Skeletal muscle cell (primary cell): ENCODE measurements around the gene MIGA2.

Source experiments
- DNase-seq: peaks from one replicate; pipeline ENCODE4 v3.0.0-alpha.2; 2010; ENCODE audit warnings: low read depth
- H3K4me3 ChIP-seq: 2 replicates; pipeline ENCODE4 v1.5.1; 2011; ENCODE audit warnings: low read depth, mild to moderate bottlenecking, control low read depth, low read length, moderate library complexity

The MIGA2 gene

DNA sequence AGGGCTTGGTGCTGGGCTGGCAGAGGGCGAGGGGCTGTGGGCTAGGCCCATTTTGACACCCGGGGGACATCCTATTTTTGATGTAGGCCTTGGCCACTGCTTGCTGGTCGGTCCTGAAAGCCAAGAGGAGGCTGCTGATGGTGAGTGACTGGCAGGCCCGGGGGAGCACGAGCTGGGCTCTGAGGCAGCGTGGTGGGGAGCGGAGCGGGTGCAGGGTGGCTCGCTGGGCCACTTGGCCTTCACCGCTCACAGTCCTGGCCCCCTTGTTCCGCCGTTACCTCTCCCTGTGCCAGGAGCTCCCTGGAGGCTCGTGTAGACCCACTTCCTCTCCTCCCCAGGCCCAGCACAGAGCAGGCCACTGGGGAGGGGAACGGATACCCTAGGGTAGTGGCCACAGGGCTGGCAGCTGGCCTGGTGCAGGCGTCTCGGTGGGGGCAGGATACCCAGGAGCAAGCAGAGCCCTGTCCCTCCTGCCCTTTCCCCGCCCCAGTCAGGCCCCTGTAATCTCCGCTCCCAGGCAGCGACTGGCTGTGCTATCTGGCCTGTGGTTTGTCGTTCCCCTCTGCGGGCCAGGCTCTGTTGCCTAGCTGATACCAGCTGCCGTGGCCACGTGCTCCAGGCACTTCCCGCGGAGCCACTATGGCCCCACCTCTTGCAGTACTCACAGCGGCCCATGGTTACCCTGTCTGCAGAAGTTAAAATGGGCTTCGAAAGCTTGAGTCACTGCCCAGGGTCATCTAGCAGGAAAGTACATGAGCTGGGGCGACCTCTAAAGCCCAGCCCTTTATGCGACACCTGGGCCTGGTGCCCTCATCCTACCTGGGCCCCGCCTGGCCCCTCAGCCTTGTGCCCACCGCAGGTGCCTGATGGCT, 32.8 kb downstream of the MIGA2 start:
- no peak for DNase-seq
- no peak overlapping the region for H3K4me3 ChIP-seq

DNA sequence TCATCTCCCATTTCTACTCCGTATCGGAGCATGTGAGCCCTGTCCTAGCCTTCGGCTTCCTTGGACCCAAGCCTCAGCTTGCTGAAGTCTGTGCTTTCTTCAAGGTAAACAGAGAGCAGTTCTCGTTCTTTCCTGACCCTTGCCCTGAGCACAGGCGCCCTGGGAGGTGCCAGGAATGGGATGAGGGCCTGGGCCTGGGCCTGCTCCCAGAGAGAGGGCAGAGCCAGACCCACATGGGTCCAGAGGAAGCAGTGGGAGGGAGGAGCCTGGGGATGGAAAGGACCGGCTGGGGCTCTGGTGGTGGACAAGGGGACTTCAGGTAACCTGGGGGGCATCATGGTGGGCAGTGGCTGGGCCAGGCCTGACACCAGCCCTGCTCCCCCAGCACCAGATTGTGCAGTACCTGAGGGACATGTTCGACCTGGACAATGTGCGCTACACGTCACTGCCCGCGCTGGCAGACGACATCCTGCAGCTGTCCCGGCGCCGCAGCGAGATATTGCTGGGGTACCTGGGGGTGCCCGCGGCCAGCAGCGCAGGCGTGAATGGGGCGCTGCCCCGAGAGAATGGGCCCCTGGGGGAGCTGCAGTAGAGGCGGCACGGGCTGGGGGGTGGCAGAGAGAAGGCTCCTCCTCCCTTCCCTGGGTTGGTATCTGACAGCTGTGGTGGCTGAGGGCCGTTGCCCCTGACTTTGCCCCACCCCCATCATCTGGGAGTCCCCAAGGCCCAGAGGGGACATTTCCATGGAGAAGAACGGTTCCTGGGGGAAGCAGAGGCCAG, 33.6 kb downstream of the MIGA2 start:
- DNase-seq, result no peak

DNA sequence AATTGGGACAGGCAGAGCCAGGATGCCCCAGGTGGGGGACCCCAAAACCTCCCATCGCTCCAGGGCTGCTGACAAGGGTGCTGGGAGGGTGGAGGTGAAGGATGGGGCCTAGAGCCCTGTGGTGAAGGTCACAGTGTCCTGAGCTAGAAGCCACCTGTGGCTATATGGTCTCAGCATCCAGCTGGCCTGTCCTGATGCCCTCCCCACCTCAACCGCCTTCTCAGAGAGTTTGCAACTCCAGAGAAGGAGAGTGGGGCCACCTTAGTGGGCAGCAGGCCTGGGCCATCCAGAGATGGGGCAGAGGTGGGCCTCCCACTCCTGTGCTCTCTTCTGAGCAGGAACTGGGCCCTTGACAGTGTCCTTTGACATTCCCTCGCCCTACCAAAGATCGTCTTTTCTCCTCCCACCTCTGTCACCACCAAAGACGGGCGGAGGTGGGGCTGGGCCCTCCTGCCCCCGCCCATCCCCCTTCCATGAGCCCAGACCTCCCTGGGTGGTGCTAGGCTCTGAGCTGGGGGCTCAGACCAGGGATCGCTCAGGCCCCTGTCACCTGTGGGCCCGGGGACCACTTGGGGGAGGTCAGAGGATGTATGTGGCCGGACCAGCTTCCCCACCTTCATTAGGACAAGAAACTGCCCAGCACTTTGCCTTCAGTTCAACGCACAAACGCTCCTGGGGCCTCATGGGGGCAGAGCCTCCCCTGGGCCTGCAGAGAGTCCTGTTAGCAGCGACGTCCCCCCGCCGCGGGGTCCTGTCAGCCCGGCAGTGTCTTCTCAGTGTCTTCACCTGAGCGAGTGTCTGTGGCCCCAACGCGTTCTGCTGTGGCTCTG, 34.5 kb downstream of the MIGA2 start:
- no peak overlapping the region for H3K4me3 ChIP-seq
- no peak for DNase-seq

More for the DNA sequence above, 33.6 kb downstream of the MIGA2 start:
- H3K4me3 ChIP-seq, result no peak overlapping the region

DNA sequence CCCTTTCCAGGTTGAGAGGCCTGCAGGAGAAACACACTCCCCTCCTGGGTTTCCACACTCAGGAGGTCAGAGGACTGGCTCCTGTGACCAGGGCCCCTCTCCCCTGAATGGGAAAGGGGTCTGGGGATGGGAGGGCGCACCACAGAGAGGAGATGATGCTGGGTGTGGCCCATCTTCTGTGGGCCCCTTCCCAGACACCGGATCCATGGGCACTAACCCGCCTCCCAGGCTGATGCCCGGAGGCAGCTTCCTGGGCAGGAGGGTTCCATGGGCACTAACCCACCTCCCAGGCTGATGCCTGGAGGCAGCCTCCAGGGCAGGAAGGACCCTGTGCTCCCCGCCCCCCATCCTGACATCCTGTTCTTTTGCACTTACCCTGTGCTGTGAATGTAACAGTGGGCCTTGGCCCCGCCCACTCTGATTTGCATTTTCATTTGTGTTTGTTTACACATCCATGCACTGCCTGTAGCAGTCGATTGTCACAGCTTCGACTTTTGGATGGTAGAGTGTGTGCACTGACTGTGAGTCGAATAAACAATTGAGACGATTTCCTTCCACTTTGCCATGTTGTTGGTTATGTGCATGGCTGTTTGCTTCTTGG, 35.2 kb downstream of the MIGA2 start:
- no peak overlapping the region for H3K4me3 ChIP-seq
- DNase-seq, result no peak

DNA sequence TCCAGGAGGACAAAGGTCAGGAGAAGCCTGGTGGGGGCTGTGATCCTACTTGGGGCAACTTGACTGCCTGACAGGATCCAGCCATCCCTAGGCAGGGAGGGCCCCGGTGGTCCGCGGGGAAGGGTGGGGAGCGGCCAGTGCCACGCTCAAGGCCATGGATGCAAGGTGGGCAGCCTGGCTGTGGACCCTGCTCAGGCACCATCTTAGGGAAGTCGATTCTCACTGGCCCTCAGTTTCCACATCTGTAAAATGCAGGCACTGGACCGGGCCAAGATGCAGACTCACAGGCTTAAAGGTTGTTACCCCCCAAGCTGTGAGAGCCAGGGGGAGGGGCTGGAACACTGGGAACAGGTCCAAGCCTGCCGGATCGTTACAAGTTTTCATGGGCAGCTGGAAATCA, 35.7 kb downstream of the MIGA2 start:
- DNase-seq, result no peak
- H3K4me3 ChIP-seq, result no peak overlapping the region

DNA sequence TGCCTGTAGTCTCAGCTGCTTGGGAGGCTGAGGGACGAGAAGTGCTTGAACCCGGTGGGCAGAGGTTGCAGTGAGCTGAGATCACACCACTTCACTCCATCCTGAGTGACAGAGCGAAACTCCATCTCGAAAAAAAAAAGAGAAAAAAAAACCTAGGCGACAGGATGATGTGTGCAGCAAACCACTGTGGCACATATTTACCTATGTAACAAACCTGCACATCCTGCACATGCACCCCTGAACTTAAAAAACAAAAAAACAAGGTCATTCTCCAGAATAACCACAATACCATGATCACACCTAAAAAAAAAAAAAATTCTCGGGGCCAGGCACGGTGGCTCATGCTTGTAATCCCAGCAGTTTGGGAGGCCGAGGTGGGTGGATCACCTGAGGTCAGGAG, 37.0 kb downstream of the MIGA2 start:
- no peak overlapping the region for H3K4me3 ChIP-seq
- no peak for DNase-seq

DNA sequence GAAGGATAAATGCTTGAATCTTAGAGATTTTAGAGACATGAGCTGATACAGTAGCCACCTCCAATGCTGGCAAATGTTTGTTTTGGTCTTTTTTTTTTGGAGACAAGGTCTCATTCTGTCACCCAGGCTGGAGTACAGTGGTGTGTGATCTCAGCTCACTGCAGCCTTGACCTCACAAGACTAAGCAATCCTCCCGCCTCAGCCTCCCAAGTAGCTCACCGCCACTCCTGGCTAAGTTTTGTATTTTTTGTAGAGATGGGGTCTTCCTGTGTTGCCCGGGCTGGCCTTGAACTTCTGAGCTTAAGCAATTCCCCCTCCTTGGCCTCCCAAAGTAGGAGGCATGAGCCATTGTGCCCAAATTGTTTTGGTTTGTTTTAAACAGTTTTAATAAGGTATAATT, 37.7 kb downstream of the MIGA2 start:
- H3K4me3 ChIP-seq, result no peak overlapping the region
- no peak for DNase-seq

DNA sequence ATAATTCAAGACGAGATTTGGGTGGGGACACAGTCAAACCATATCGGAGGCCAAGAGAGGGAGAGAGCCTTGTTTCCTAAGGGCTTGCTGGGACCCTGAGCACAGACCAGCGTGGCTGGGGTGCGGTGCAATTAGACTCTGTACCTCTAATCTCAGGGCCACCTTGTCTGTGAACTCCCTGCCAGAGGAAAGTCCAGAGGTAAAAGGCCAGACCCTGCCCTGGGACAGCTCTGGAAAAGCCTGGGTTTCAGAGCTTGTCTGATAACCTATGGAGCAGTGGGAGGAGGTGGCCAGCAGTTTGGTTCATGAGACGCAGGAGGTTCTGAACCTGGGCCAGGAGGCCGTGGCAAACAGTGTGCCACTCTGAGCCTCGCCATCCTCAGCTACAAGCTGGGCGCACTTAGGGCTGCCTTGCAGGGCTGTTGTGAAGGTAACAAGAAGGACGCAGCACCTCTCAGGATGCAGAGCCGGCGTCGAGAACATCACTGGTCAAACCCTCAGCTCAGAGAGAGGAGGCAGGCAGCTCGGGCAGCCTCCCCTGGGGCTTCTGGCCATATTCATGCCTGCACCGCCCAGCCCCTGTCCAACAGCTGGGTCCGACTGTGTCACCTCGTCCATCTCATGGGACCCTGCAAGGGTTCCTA, 39.7 kb downstream of the MIGA2 start:
- no peak for DNase-seq
- no peak overlapping the region for H3K4me3 ChIP-seq

DNA sequence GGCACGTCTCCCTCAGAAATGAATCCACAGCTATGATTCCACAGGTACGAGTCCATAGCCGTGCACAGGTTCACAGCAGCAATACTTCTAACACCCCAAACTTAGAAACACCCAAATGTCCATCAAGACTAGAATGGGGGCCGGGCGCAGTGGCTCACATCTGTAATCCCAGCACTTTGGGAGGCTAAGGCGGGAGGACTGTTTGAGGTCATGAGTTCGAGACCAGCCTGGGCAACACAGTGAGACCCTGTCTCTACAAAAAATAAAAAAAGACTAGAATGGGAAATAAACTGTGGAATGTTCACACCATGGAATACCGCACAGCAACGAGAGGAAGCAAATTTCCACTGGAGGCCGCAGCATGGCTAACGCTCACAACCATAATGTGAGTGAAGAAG, 40.2 kb downstream of the MIGA2 start:
- no peak for DNase-seq
- H3K4me3 ChIP-seq, result no peak overlapping the region

DNA sequence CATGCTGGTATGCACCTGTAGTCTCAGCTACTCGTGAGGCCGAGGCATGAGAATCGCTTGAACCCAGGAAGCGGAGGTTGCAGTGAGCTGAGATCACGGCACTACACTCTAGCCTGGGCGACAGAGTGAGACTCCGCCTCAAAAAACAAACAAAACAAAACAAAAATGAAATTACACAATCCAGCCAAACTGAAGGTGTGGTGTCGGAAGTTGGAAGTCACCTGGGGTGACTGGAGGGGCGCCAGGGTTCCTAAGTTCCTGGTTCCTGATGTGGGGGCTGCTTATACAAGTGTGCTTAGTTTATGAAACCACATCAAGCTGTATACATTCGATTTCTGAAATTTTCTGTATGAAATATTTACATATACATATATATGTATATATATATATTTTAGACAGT, 40.8 kb downstream of the MIGA2 start:
- no peak overlapping the region for H3K4me3 ChIP-seq
- no peak for DNase-seq

DNA sequence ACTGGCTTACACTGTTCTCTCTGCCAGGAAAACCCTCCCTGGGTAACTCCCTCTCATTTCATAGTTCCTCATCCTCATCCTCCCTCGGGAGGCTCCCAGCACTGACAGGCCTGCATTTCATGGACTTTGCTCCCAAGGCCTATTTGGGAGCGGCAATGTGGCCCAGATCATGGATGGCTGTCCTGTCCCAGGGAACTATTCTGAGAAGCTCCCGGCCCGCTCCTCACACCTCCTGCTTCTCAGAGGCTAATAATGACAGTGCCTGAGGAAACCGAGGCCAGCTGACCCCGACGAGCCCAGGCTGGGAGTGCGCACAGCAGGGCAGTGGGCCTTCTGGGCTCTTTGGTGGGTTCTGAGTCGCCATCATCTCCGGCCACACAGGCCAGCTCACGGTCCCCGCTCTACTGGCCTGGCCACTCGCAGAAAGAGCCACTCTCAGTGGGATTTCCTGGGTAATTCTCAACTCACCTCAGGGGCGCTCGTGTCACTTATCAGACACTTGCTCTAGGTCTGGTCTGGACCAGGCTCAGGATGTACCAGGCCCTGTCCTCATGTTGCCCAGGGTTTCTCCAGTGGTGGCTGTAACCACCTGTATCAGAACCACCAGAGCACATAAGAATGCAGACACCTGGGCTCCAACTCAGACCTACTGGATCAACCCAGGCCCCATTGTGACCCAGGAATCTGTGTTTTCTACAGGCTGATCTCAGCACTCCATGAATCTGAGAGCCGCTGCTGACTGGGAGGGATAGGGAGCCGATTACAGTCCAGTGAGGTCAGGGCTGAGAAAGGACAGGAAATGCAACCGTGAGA, 42.5 kb downstream of the MIGA2 start:
- no peak overlapping the region for H3K4me3 ChIP-seq
- no peak for DNase-seq

DNA sequence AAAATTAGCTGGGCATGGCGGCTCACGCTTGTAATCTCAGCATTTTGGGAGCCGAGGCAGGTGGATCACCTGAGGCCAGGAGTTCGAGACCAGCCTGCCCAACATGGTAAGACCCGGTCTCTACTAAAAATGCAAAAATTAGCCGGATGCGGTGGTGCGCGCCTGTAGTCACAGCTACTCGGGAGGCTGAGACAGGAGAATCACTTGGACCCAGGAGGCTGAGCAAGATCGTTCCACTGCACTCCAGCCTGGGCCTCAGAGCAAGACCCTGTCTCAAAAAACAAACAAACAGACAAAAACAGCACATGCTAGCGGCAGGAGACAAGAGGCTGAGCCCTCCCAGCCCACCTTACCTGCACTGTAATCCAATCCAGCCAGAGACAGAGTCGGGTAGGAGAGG, 43.4 kb downstream of the MIGA2 start:
- no peak for DNase-seq
- peak overlapping the region; percentile 79 for H3K4me3 ChIP-seq

DNA sequence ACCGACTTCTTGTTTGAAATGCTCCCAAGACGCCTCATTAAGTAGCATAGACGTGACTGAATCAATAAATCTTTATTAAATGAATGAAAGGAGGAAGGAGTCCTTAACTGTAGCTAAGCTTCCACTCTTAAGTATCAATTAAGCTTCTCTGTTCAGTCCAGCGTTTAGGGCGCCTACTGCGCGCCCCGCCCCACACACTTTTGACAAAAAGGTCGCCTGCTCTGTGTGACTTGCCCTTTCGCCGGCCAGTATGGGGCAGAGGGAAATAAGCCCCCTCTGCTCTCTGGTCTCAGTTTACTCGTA, 43.8 kb downstream of the MIGA2 start:
- DNase-seq, result no peak
- H3K4me3 ChIP-seq, result peak overlapping the region; percentile 79

DNA sequence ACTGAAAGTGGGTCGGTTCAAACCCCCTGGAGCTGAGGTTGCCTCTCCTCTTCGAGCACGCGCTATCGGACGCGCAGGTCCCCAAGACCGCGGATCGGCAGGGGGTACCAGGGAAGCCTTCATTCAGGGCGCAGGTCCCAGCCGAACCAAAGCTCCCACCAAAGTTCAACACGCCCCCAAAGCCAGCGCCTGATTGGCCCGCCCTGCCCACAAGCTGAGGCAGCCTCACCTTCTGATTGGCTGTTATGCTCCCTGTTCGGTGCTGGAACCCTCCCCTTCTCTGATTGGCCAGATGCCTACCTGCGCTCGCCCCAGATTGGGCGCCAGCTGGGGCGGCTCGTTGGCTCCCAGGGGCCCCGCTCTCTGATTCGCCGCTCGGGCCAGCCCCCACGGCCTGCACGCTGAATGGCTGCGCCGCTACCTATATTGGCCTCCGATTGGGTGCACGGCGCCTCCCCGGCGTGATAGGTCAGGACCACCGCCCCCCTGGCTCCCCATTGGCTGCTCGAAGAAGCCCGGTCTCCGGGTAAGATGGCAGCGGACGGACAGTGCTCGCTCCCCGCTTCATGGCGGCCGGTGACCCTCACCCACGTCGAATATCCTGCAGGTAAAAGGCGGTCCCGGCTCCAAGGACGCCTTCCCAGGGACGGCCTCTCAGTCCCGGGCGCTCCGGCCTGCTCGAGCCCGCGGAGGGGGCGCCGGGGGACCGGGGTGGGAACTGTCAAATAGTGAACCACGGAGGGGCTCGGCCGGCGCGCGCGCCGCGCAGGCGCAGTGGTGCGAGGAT, 44.4 kb downstream of the MIGA2 start, which contains the start of gene DOLPP1:
Gene DOLPP1, plus strand, starts transcription at position 511 of the 787 bp plus-strand sequence. Its CDS starts 21 bp downstream, at position 532.
- peak; percentile 99 for DNase-seq

DNA sequence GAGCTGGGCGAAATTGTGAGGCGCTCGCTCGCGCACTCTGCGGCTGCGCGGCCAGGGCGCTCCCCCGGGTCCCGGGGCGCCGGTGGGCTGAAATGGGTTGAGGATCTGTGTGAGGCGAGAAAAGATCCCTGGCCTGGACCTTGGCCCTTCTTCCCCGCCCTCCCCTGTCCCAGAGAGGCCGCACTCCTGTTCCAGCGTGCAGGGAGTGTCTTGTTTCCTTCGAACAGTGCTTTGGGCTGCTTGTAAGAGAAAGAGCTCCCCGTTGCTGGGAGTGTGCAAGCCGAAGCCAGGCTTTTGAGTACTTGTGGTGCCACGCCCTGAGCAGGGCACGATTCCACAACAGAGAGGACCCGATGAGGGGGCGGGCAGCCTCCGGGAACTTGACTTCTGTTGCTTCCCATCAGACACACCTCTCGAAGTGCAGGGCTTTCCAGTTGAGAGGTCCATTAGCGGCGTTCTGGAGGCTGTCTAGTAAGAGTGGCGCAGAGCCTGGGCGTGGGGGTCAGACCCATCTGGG, 45.0 kb downstream of the MIGA2 start:
- no peak for DNase-seq
- H3K4me3 ChIP-seq, result peak overlapping the region; percentile 79

More for the DNA sequence above, 44.4 kb downstream of the MIGA2 start, which contains the start of gene DOLPP1:
- H3K4me3 ChIP-seq, result peak within 1 kb of the TSS; percentile 79

DNA sequence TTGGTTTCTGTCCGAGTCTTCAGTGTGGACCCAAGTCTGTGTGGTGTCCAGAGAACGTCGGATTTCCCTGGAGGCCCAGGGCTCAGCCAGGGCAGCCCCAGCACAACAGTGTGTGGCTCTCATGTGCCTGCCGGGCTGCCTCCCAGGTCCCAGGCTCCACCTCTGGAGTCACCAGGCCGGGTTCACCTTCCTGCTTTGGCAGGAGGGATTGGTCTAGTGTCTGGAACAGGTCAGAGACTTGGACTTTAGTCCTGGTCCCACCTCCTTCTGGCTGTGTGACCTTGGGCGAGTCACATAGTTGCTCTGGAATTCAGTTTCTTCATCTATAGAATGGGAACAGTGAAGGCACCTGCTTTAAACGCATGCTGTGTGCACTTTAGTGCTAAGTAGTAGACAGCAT, 47.7 kb downstream of the MIGA2 start:
- no peak overlapping the region for H3K4me3 ChIP-seq
- DNase-seq, result no peak

DNA sequence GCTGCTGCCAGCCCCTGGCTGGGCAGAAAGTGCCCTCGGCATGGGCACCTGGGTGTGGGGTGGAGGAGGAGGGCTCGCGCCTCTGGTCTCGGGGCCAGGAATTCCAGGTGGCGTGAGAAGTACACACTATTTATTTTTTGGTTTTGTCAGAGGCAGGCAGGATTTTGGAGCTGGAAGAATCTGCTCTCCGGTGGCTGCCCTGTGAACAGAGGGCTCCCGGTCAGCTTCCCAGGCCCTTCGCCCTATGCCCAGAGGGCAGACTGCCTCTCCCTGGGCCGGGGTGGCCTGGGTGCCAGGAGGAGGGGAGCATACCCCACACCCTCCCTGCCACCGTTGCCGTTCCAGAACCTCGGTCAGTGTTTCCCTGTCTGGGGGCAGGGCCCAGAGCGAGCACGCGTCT, 52.8 kb downstream of the MIGA2 start:
- no peak for DNase-seq
- no peak overlapping the region for H3K4me3 ChIP-seq
